Spleen (tissue), 11 donors: ENCODE measurements around the gene CARMIL3. TPM values are rescaled to one million over a fixed set of nuclear protein-coding genes. Genes with fewer than 3 reads are reported as not detected.

Source experiments
- DNase-seq: peaks from one replicate; pipeline ENCODE4 v3.0.0-alpha.2; 2020
- H3K27ac ChIP-seq, 8 donors: fragments of 200-600 bp; sonication (generic) in 7 of 8; 1 replicate in 4 of 8; 2 replicates in 4 of 8; pipeline versions ENCODE4 v1.5.0 to v1.8.0; 2016 to 2021; ENCODE audit warnings: inconsistent platforms in 4 of 8, mild to moderate bottlenecking in 4 of 8, moderate library complexity in 1 of 8
- H3K27me3 ChIP-seq, 7 donors: fragments of 200-600 bp; sonication (generic) in 6 of 7; replicated peaks in 1 of 7; 1 replicate in 4 of 7; 2 replicates in 3 of 7; pipeline versions ENCODE4 v1.5.0 to v1.8.0; 2016 to 2021; ENCODE audit warnings: inconsistent platforms in 3 of 7, mild to moderate bottlenecking in 1 of 7
- H3K36me3 ChIP-seq, 6 donors: fragments of 200-600 bp; sonication (generic) in 5 of 6; 1 replicate in 4 of 6; 2 replicates in 2 of 6; pipeline versions ENCODE4 v1.5.0 to v1.8.0; 2016 to 2021; ENCODE audit warnings: inconsistent platforms in 2 of 6
- H3K4me1 ChIP-seq, 6 donors: fragments of 200-600 bp; sonication (generic) in 5 of 6; 1 replicate in 3 of 6; 2 replicates in 3 of 6; pipeline versions ENCODE4 v1.5.0 to v1.8.0; 2016 to 2021; ENCODE audit warnings: inconsistent platforms in 3 of 6
- H3K4me3 ChIP-seq, 8 donors: fragments of 200-600 bp; sonication (generic) in 7 of 8; 1 replicate in 4 of 8; 2 replicates in 4 of 8; pipeline versions ENCODE4 v1.5.0 to v1.8.0; 2016 to 2021; ENCODE audit warnings: inconsistent platforms in 4 of 8, mild to moderate bottlenecking in 4 of 8, moderate library complexity in 2 of 8
- H3K9me3 ChIP-seq, 8 donors: fragments of 200-600 bp; sonication (generic) in 7 of 8; 1 replicate in 4 of 8; 2 replicates in 4 of 8; pipeline versions ENCODE4 v1.5.0 to v1.8.0; 2016 to 2021; ENCODE audit warnings: inconsistent platforms in 4 of 8
- CTCF ChIP-seq, 11 experiments: fragments of 200-600 bp in 7 of 11; fragments of 450-650 bp in 4 of 11; sonication (generic) in 4 of 11; IDR thresholded peaks in 8 of 11; conservative IDR thresholded peaks in 3 of 11; 1 replicate in 7 of 11; 2 replicates in 4 of 11; pipeline versions ENCODE4 v1.4.0 to v1.8.0; 2016 to 2021; ENCODE audit warnings: antibody characterized with exemption in 11 of 11, inconsistent platforms in 4 of 11, mild to moderate bottlenecking in 1 of 11
- POLR2A ChIP-seq, 3 donors: fragments of 450-650 bp; IDR thresholded peaks; one replicate each; pipeline ENCODE4 v1.5.1; 2017; ENCODE audit warnings: antibody characterized with exemption in 3 of 3, mild to moderate bottlenecking in 1 of 3
- POLR2AphosphoS5 ChIP-seq, 3 donors: sonication (generic); formaldehyde crosslinking; IDR thresholded peaks; one replicate each; pipeline ENCODE4 v1.5.1; 2017; ENCODE audit warnings: antibody characterized with exemption in 3 of 3
- WGBS, 5 donors: extraction: QIAGEN DNeasy Blood & Tissue Kit in 3 of 5; methylation state at CpG; one replicate each; pipeline versions ENCODE4 v1.1.5 to v1.1.7; 2013 to 2018; 5-methylcytosine and 5-hydroxymethylcytosine counted together
- intact Hi-C: fragments of 100-400 bp; cut with DNase I; formaldehyde crosslinking; loops from one replicate; pipeline ENCODE4 v1.15.0; 2023; ENCODE audit warnings: low total_unique reads
- polyA plus RNA-seq, 3 donors: library from polyadenylated mRNA; stranded (reverse); fragments of 200-250 nt; gene quantifications; one replicate each; pipeline ENCODE4 v1.2.1, GENCODE V29; 2013
- total RNA-seq, 7 donors: library from RNA; depleted of rRNA in 3 of 7; stranded (reverse); fragments of >200 nt in 3 of 7; fragmentation: NEBNext Ultra II Directional in 4 of 7; extraction: Animal tissue kit (Norgen Biotek cat#: 25700) in 4 of 7; gene quantifications; one replicate each; pipeline versions ENCODE4 v1.1.0 to v1.2.1, GENCODE V29; 2016 to 2021
- donor health status: healthy with polysubstance abuse.
- donor health status: DM: no; HTN: no; CAD: no; lungs with moderate emphysema.
- donor health status: DM: no; HTN: no; CAD: no.
- donor health status: Bipolar disorder and iron deficiency.
- donor health status: healthy.
- donor health status: DM: no; HTN: no; CAD: no.
- donor health status: DM: yes; HTN: yes; CAD: no.

CARMIL3 gene
- total and polyA plus RNA-seq, 10 donors = 0.39 to 3.2 (median 1.4) TPM

GRCh38 chr14:24066496-24067132 is 14.8 kb downstream of the CARMIL3 start:
- Histone ChIP-seq H3K9me3 (no peaks in the 10 kb centered on the region), H3K27me3 (peaks cover 0 to 6% (median 0%) of the 10 kb centered on the region in 7 donors), H3K4me1 (peaks cover 0 to 13% (median 0%) of the 10 kb centered on the region in 6 donors), H3K4me3 (no peak overlapping the region), H3K36me3 (no peaks in the 10 kb centered on the region), H3K27ac (no peak overlapping the region)
- intact Hi-C loops = no loop called here
- no peak for DNase-seq
- TF ChIP-seq CTCF (IDR thresholded peaks at IDR 0.05 in 8 of 11, conservative IDR thresholded peaks at IDR 0.05 in 3 of 11) = no peak
- TF ChIP-seq POLR2A (IDR thresholded peaks at IDR 0.05) = no peak
- no peak for TF ChIP-seq POLR2AphosphoS5 (IDR thresholded peaks at IDR 0.05)
- 88 to 93% (median 91%) methylated on average over 8 of the region's 8 CpGs for WGBS, 5 donors

- Histone ChIP-seq H3K27ac (no peak overlapping the region), H3K9me3 (no peaks in the 10 kb centered on the region), H3K4me1 (peaks cover 0 to 13% (median 0%) of the 10 kb centered on the region in 6 donors), H3K27me3 (peaks cover 0 to 11% (median 0%) of the 10 kb centered on the region in 7 donors), H3K36me3 (no peaks in the 10 kb centered on the region), H3K4me3 (no peak overlapping the region)
- 80 to 92% (median 92%) methylated on average over 12 of the region's 12 CpGs for WGBS, 5 donors
- peak; percentile 28 for DNase-seq
- intact Hi-C loops = no loop called here
- no peak for TF ChIP-seq POLR2A (IDR thresholded peaks at IDR 0.05)
- TF ChIP-seq CTCF (IDR thresholded peaks at IDR 0.05 in 8 of 11, conservative IDR thresholded peaks at IDR 0.05 in 3 of 11) = no peak
- TF ChIP-seq POLR2AphosphoS5 (IDR thresholded peaks at IDR 0.05) = no peak
Observed at GRCh38 chr14:24067133-24068082, 15.6 kb downstream of the CARMIL3 start.

- Histone ChIP-seq H3K36me3 (no peaks in the 10 kb centered on the region), H3K4me1 (peaks cover 0 to 13% (median 0%) of the 10 kb centered on the region in 6 donors), H3K4me3 (no peak overlapping the region), H3K9me3 (no peaks in the 10 kb centered on the region), H3K27ac (no peak overlapping the region), H3K27me3 (peaks cover 0 to 17% (median 0%) of the 10 kb centered on the region in 7 donors)
- intact Hi-C loops = no loop called here
- TF ChIP-seq POLR2A (IDR thresholded peaks at IDR 0.05) (no peak), CTCF (IDR thresholded peaks at IDR 0.05 in 8 of 11, conservative IDR thresholded peaks at IDR 0.05 in 3 of 11) (no peak), POLR2AphosphoS5 (IDR thresholded peaks at IDR 0.05) (no peak)
- WGBS, 5 donors = 80 to 100% (median 89%) methylated on average over 1 to 10 of the region's 10 CpGs
- DNase-seq = peak; percentile 47
Observed at GRCh38 chr14:24068711-24069410, 17.1 kb downstream of the CARMIL3 start.
